Liver (tissue), 9 donors: ENCODE data around the gene TTLL5. TPM values are rescaled to one million over a fixed set of nuclear protein-coding genes. Genes with fewer than 3 reads are reported as not detected.

Experiments used
- DNase-seq: peaks from one replicate; pipeline ENCODE4 v3.0.0-alpha.2; 2017; ENCODE audit warnings: low spot score
- H3K27ac ChIP-seq, 2 donors: one replicate each; pipeline ENCODE4 v1.7.0; 2013; ENCODE audit warnings: inconsistent platforms in 2 of 2, low read length in 2 of 2, control low read depth in 1 of 2, low read depth in 1 of 2, mild to moderate bottlenecking in 1 of 2
- H3K27me3 ChIP-seq, 4 donors: one replicate each; pipeline versions ENCODE4 v1.6.1 to v1.7.0; 2013; ENCODE audit warnings: low read length in 3 of 4, inconsistent platforms in 1 of 4, mild to moderate bottlenecking in 1 of 4, moderate library complexity in 1 of 4; ENCODE audit not compliant: control insufficient read depth in 4 of 4, insufficient read depth in 4 of 4
- H3K36me3 ChIP-seq, 4 donors: one replicate each; pipeline versions ENCODE4 v1.6.1 to v1.7.0; 2013; ENCODE audit warnings: low read length in 3 of 4, mild to moderate bottlenecking in 3 of 4, low read depth in 1 of 4, moderate library complexity in 1 of 4; ENCODE audit not compliant: control insufficient read depth in 4 of 4, insufficient read depth in 3 of 4
- H3K4me1 ChIP-seq, 4 donors: one replicate each; pipeline versions ENCODE4 v1.6.1 to v1.7.0; 2013; ENCODE audit warnings: low read length in 3 of 4, mild to moderate bottlenecking in 3 of 4, moderate library complexity in 1 of 4; ENCODE audit not compliant: control insufficient read depth in 4 of 4, insufficient read depth in 4 of 4
- H3K4me3 ChIP-seq, 3 donors: one replicate each; pipeline versions ENCODE4 v1.6.1 to v1.7.0; 2013; ENCODE audit warnings: low read length in 3 of 3, control low read depth in 1 of 3, low read depth in 1 of 3, mild to moderate bottlenecking in 1 of 3
- H3K9ac ChIP-seq, 2 donors: one replicate each; pipeline ENCODE4 v1.7.0; 2013; ENCODE audit warnings: low read length in 2 of 2, mild to moderate bottlenecking in 2 of 2, moderate library complexity in 2 of 2, control low read depth in 1 of 2, low read depth in 1 of 2
- H3K9me3 ChIP-seq, 4 donors: one replicate each; pipeline versions ENCODE4 v1.6.1 to v1.7.0; 2013; ENCODE audit warnings: low read length in 3 of 4; ENCODE audit not compliant: control insufficient read depth in 4 of 4
- ATF3 ChIP-seq: IDR thresholded peaks from 2 replicates; pipeline ENCODE4 v1.6.1; 2016; ENCODE audit warnings: antibody characterized with exemption
- CTCF ChIP-seq: fragments of 150-350 bp; IDR thresholded peaks from 2 replicates; pipeline ENCODE4 v1.5.1; 2017; ENCODE audit warnings: improper control_type of control experiment, low read depth, low read length; ENCODE audit not compliant: missing input control
- EGR1 ChIP-seq, 2 donors: IDR thresholded peaks; 2 replicates each; pipeline ENCODE4 v1.6.1; 2016 to 2018; ENCODE audit warnings: antibody characterized with exemption in 2 of 2, low read depth in 2 of 2
- FOXA2 ChIP-seq: IDR thresholded peaks from 2 replicates; pipeline ENCODE4 v1.6.1; 2016; ENCODE audit warnings: antibody characterized with exemption
- GABPA ChIP-seq, 2 donors: IDR thresholded peaks in 1 of 2; conservative IDR thresholded peaks in 1 of 2; 2 replicates each; pipeline ENCODE4 v1.6.1; 2016; ENCODE audit warnings: antibody characterized with exemption in 2 of 2, mild to moderate bottlenecking in 1 of 2, moderate library complexity in 1 of 2
- HNF4A ChIP-seq, 2 donors: conservative IDR thresholded peaks; 2 replicates each; pipeline ENCODE4 v1.6.1; 2016; ENCODE audit warnings: antibody characterized with exemption in 2 of 2, mild to moderate bottlenecking in 2 of 2
- HNF4G ChIP-seq: IDR thresholded peaks from 2 replicates; pipeline ENCODE4 v1.6.1; 2016; ENCODE audit warnings: antibody characterized with exemption
- JUND ChIP-seq, 2 donors: IDR thresholded peaks; 2 replicates each; pipeline ENCODE4 v1.6.1; 2016; ENCODE audit warnings: antibody characterized with exemption in 2 of 2
- MAX ChIP-seq: IDR thresholded peaks from 2 replicates; pipeline ENCODE4 v1.6.1; 2016; ENCODE audit warnings: antibody characterized with exemption
- NR2F2 ChIP-seq: IDR thresholded peaks from 2 replicates; pipeline ENCODE4 v1.6.1; 2016; ENCODE audit warnings: antibody characterized with exemption
- RAD21 ChIP-seq, 2 donors: IDR thresholded peaks; 2 replicates each; pipeline ENCODE4 v1.6.1; 2016; ENCODE audit warnings: antibody characterized with exemption in 2 of 2, mild to moderate bottlenecking in 2 of 2
- REST ChIP-seq: IDR thresholded peaks from 2 replicates; pipeline ENCODE4 v1.6.1; 2016; ENCODE audit warnings: antibody characterized with exemption, mild to moderate bottlenecking
- SP1 ChIP-seq: IDR thresholded peaks from 2 replicates; pipeline ENCODE4 v1.6.1; 2018; ENCODE audit warnings: antibody characterized with exemption, mild to moderate bottlenecking
- YY1 ChIP-seq: IDR thresholded peaks from 2 replicates; pipeline ENCODE4 v1.6.1; 2016; ENCODE audit warnings: antibody characterized with exemption, mild to moderate bottlenecking
- ZBTB33 ChIP-seq: IDR thresholded peaks from 2 replicates; pipeline ENCODE4 v1.6.1; 2016; ENCODE audit warnings: antibody characterized with exemption
- WGBS: extraction: QIAGEN DNeasy Blood & Tissue Kit; methylation state at CpG from one replicate; pipeline ENCODE4 v1.1.7; 2013; 5-methylcytosine and 5-hydroxymethylcytosine counted together
- polyA plus RNA-seq, 2 donors: library from polyadenylated mRNA; stranded (reverse) in 1 of 2; unstranded in 1 of 2; fragments of 200-250 nt in 1 of 2; fragments of >200 nt in 1 of 2; fragmentation: Nextera tagmentation in 1 of 2; extraction: Ambion mirVana in 1 of 2; gene quantifications; one replicate each; pipeline versions ENCODE4 v1.2.1 to v1.2.3, GENCODE V29; 2013 to 2015
- total RNA-seq, 2 donors: library from RNA; depleted of rRNA; stranded (reverse); fragments of >200 nt; gene quantifications; one replicate each; pipeline ENCODE4 v1.2.3, GENCODE V29; 2014
- donor health status: healthy.
- donor health status: healthy.
- donor health status: healthy.
- donor health status: healthy.
- donor health status: healthy.

Gene TTLL5
- total and polyA plus RNA-seq, 4 donors, result 4.3 to 14.2 (median 9.8) TPM

GRCh38 chr14:75969126-75969525 lies 308.1 kb downstream of the TTLL5 start:
- H3K9me3 ChIP-seq, result no peaks in the 10 kb centered on the region
- no peak overlapping the region for H3K4me3 ChIP-seq
- H3K9ac ChIP-seq, result no peak overlapping the region
- no peaks in the 10 kb centered on the region for H3K4me1 ChIP-seq
- TF ChIP-seq MAX (no peak), FOXA2 (no peak), NR2F2 (no peak), RAD21 (IDR thresholded peaks at IDR 0.05) (no peak), SP1 (no peak), ATF3 (no peak), HNF4G (no peak), EGR1 (IDR thresholded peaks at IDR 0.05; ENCODE audit: low read depth in 2 of 2) (no peak), YY1 (no peak), CTCF (no peak), REST (no peak), GABPA (IDR thresholded peaks at IDR 0.05 in 1 of 2, conservative IDR thresholded peaks at IDR 0.05 in 1 of 2) (no peak)
- WGBS, result 85% methylated on average over 4 of the region's 4 CpGs
- no peak overlapping the region for H3K27ac ChIP-seq
- no peak for DNase-seq
- no peaks in the 10 kb centered on the region for H3K27me3 ChIP-seq
- H3K36me3 ChIP-seq, result peaks cover 0 to 37% (median 3%) of the 10 kb centered on the region in 4 donors

- H3K27ac ChIP-seq, result no peak overlapping the region
- no peak overlapping the region for H3K4me3 ChIP-seq
- H3K4me1 ChIP-seq, result no peaks in the 10 kb centered on the region
- no peak overlapping the region for H3K9ac ChIP-seq
- 83% methylated on average over 8 of the region's 8 CpGs for WGBS
- TF ChIP-seq CTCF (no peak), NR2F2 (no peak), YY1 (no peak), ZBTB33 (no peak), SP1 (no peak), JUND (IDR thresholded peaks at IDR 0.05) (no peak), HNF4A (conservative IDR thresholded peaks at IDR 0.05) (no peak), ATF3 (no peak)
- H3K36me3 ChIP-seq, result peaks cover 0 to 36% (median 3%) of the 10 kb centered on the region in 4 donors
- H3K9me3 ChIP-seq, result no peaks in the 10 kb centered on the region
- H3K27me3 ChIP-seq, result no peaks in the 10 kb centered on the region
- no peak for DNase-seq
Observed at GRCh38 chr14:75969891-75970290, 308.8 kb downstream of the TTLL5 start.
